ENCODE data around the gene SAMHD1.

- TF ChIP-seq TAF1 (conservative IDR thresholded peaks at IDR 0.05) (no peak), YY1 (IDR thresholded peaks at IDR 0.05) (peak; percentile 21), RXRA (IDR thresholded peaks at IDR 0.05) (peak; percentile 54 to 82), FOXA1 (IDR thresholded peaks at IDR 0.05) (no peak), SP1 (IDR thresholded peaks at IDR 0.05) (no peak), ATF3 (IDR thresholded peaks at IDR 0.05) (no peak), RAD21 (IDR thresholded peaks at IDR 0.05) (no peak), REST (IDR thresholded peaks at IDR 0.05) (no peak), EGR1 (IDR thresholded peaks at IDR 0.05; ENCODE audit: low read depth in 2 of 2) (no peak), GABPA (IDR thresholded peaks at IDR 0.05 in 1 of 2, conservative IDR thresholded peaks at IDR 0.05 in 1 of 2) (no peak)
- TF ChIP-seq, protein P1, sequence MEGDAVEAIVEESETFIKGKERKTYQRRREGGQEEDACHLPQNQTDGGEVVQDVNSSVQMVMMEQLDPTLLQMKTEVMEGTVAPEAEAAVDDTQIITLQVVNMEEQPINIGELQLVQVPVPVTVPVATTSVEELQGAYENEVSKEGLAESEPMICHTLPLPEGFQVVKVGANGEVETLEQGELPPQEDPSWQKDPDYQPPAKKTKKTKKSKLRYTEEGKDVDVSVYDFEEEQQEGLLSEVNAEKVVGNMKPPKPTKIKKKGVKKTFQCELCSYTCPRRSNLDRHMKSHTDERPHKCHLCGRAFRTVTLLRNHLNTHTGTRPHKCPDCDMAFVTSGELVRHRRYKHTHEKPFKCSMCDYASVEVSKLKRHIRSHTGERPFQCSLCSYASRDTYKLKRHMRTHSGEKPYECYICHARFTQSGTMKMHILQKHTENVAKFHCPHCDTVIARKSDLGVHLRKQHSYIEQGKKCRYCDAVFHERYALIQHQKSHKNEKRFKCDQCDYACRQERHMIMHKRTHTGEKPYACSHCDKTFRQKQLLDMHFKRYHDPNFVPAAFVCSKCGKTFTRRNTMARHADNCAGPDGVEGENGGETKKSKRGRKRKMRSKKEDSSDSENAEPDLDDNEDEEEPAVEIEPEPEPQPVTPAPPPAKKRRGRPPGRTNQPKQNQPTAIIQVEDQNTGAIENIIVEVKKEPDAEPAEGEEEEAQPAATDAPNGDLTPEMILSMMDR (IDR thresholded peaks at IDR 0.05; ENCODE audit: low read depth, low read length, missing input control) = no peak
- TF ChIP-seq, protein P2, sequence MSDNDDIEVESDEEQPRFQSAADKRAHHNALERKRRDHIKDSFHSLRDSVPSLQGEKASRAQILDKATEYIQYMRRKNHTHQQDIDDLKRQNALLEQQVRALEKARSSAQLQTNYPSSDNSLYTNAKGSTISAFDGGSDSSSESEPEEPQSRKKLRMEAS (IDR thresholded peaks at IDR 0.05) = peak; percentile 11
Measured at GRCh38 chr20:36932476-36933426, 18.8 kb downstream of the SAMHD1 start.
